ENCODE data around the gene UNC79. TPM values are rescaled to one million over a fixed set of nuclear protein-coding genes. Genes with fewer than 3 reads are reported as not detected.

The UNC79 gene
- total and polyA plus RNA-seq, 4 donors, result 0.03 to 0.94 (median 0.14) TPM

DNA sequence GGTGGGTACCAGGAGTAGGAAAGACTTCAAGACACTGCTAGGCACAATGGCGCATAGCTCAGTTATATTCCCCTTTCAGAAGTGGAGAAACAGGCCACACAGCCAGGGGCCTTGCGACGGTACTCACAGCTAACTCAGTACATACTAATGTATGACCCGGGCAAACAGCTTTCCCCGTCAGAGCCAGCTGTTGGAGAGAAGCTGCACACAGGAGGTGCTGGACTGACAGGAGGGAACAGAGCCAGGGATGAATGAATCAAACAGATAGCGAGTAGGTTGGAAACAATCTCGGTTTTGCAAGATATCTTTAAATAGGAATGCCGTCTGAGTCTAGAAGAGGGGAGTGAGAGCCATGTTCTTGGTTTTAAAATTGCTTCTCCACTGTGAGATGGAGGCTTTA, 312.0 kb downstream of the UNC79 start:
- H3K27ac ChIP-seq (ENCODE audit: low read depth in 1 of 2, low read length in 1 of 2), result peak overlapping the region in 1 of 2 donors; percentile 88
- H3K27me3 ChIP-seq (ENCODE audit: control insufficient read depth in 3 of 3, insufficient read depth in 3 of 3, low read length in 2 of 3), result peaks cover 0 to 3% (median 0%) of the 10 kb centered on the region in 3 donors
- ATAC-seq (ENCODE audit: insufficient read depth, low FRiP score), result no peak

DNA sequence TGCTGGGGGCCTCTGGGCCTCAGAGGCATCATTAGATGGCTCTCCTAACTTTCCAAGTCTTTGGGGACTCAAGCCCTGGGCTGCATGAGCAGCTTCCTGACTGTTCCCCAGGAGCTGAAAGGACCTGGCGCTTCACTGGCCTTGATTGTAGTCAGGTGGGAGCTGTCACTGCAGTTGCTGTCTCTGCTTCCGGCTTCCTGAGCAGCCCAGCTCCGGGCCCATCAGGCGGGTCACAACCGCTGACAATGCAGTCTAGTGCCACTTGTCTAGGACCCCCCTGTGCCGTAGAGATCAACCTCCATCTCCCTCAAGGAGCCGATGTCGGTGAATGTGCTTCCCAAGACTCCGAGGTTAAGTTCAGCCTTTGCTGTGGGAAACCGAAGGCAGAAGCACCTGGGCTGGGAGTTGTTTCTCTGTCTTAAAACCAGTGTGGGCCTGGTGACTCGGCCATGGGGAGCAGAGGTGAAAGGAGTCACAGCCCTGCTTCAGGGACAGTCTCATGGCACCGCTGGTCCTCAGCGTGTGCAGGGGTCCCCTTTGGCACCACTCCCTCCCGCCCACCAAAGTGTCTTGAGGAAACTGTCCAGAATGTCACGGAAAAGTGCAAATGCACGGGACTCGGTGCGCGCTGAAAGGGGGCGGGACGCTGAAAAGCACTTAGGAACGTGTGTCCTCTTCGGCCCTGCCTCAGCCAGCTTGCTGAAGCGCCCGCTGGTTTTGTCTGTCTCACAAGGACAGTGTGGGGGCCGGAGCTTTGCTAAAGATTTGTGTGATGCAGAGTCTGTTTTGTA, 312.7 kb downstream of the UNC79 start:
- H3K36me3 ChIP-seq (ENCODE audit: control insufficient read depth in 4 of 4, insufficient read depth in 4 of 4, low read length in 4 of 4), result no peaks in the 10 kb centered on the region
- ATAC-seq (ENCODE audit: insufficient read depth, low FRiP score) (no peak), DNase-seq (no peak)
- TF ChIP-seq CTCF (IDR thresholded peaks at IDR 0.05; ENCODE audit: control extremely low read depth, extremely low read depth), result no peak
- no peak overlapping the region for H3K4me3 ChIP-seq
- 81 to 88% methylated on average over 26 of the region's 26 CpGs for WGBS, 2 donors
- H3K4me1 ChIP-seq (ENCODE audit: control insufficient read depth in 5 of 5, insufficient read depth in 5 of 5, low read length in 5 of 5), result peaks cover 0 to 15% (median 0%) of the 10 kb centered on the region in 5 donors
- peaks cover 0 to 3% (median 0%) of the 10 kb centered on the region in 3 donors for H3K27me3 ChIP-seq (ENCODE audit: control insufficient read depth in 3 of 3, insufficient read depth in 3 of 3, low read length in 2 of 3)
- peak overlapping the region in 1 of 2 donors; percentile 79 for H3K27ac ChIP-seq (ENCODE audit: low read depth in 1 of 2, low read length in 1 of 2)
- peaks cover 0 to 4% (median 0%) of the 10 kb centered on the region in 4 donors for H3K9me3 ChIP-seq (ENCODE audit: control insufficient read depth in 4 of 4, insufficient read depth in 3 of 4, low read length in 3 of 4)
- no peak overlapping the region for H3K9ac ChIP-seq (ENCODE audit: insufficient read depth in 1 of 2, low read length in 2 of 2)

More for the DNA sequence above, 312.0 kb downstream of the UNC79 start:
- DNase-seq, result peak; percentile 46 to 61 (median 55)
- Histone ChIP-seq H3K9me3 (ENCODE audit: control insufficient read depth in 4 of 4, insufficient read depth in 3 of 4, low read length in 3 of 4) (no peaks in the 10 kb centered on the region), H3K36me3 (ENCODE audit: control insufficient read depth in 4 of 4, insufficient read depth in 4 of 4, low read length in 4 of 4) (no peaks in the 10 kb centered on the region), H3K4me1 (ENCODE audit: control insufficient read depth in 5 of 5, insufficient read depth in 5 of 5, low read length in 5 of 5) (peaks cover 0 to 15% (median 0%) of the 10 kb centered on the region in 5 donors), H3K4me3 (no peak overlapping the region), H3K9ac (ENCODE audit: insufficient read depth in 1 of 2, low read length in 2 of 2) (no peak overlapping the region)
- TF ChIP-seq CTCF (IDR thresholded peaks at IDR 0.05; ENCODE audit: control extremely low read depth, extremely low read depth), result no peak
- 72 to 85% methylated on average over 8 of the region's 8 CpGs for WGBS, 2 donors

GRCh38 chr14:93744176-93744575, 313.4 kb downstream of the UNC79 start:
- H3K27ac ChIP-seq (ENCODE audit: low read depth in 1 of 2, low read length in 1 of 2), result no peak overlapping the region
- no peak overlapping the region for H3K4me3 ChIP-seq
- H3K36me3 ChIP-seq (ENCODE audit: control insufficient read depth in 4 of 4, insufficient read depth in 4 of 4, low read length in 4 of 4), result no peaks in the 10 kb centered on the region
- peaks cover 0 to 15% (median 0%) of the 10 kb centered on the region in 5 donors for H3K4me1 ChIP-seq (ENCODE audit: control insufficient read depth in 5 of 5, insufficient read depth in 5 of 5, low read length in 5 of 5)
- DNase-seq (no peak), ATAC-seq (ENCODE audit: insufficient read depth, low FRiP score) (no peak)
- WGBS, 2 donors, result 73 to 81% methylated on average over 14 of the region's 14 CpGs
- H3K9ac ChIP-seq (ENCODE audit: insufficient read depth in 1 of 2, low read length in 2 of 2), result no peak overlapping the region
- peaks cover 0 to 3% (median 0%) of the 10 kb centered on the region in 3 donors for H3K27me3 ChIP-seq (ENCODE audit: control insufficient read depth in 3 of 3, insufficient read depth in 3 of 3, low read length in 2 of 3)
- TF ChIP-seq CTCF (IDR thresholded peaks at IDR 0.05; ENCODE audit: control extremely low read depth, extremely low read depth), result no peak
- peaks cover 0 to 4% (median 0%) of the 10 kb centered on the region in 4 donors for H3K9me3 ChIP-seq (ENCODE audit: control insufficient read depth in 4 of 4, insufficient read depth in 3 of 4, low read length in 3 of 4)

All from lung (tissue), 12 donors.